Sigmoid colon (tissue), 7 donors: ENCODE results near the gene SYT11. TPM values are rescaled to one million over a fixed set of nuclear protein-coding genes. Genes with fewer than 3 reads are reported as not detected.

ENCODE experiments used
- DNase-seq: peaks from one replicate; pipeline ENCODE4 v3.0.0-alpha.2; 2019
- H3K27ac ChIP-seq, 4 donors: fragments of 200-600 bp; sonication (generic); one replicate each; pipeline ENCODE4 v1.5.1; 2016 to 2019; ENCODE audit warnings: mild to moderate bottlenecking in 1 of 4
- H3K27me3 ChIP-seq, 3 donors: fragments of 200-600 bp; sonication (generic); one replicate each; pipeline ENCODE4 v1.5.1; 2019; ENCODE audit warnings: mild to moderate bottlenecking in 1 of 3
- H3K36me3 ChIP-seq, 4 donors: fragments of 200-600 bp; sonication (generic); one replicate each; pipeline ENCODE4 v1.5.1; 2016 to 2019
- H3K4me1 ChIP-seq, 4 donors: fragments of 200-600 bp; sonication (generic); one replicate each; pipeline ENCODE4 v1.5.1; 2017 to 2019
- H3K4me3 ChIP-seq, 4 donors: fragments of 200-600 bp; sonication (generic); one replicate each; pipeline ENCODE4 v1.5.1; 2017 to 2019; ENCODE audit warnings: mild to moderate bottlenecking in 2 of 4, moderate library complexity in 1 of 4
- H3K9me3 ChIP-seq, 4 donors: fragments of 200-600 bp in 3 of 4; sonication (generic) in 3 of 4; one replicate each; pipeline versions ENCODE4 v1.5.1 to v1.6.1; 2013 to 2019
- CTCF ChIP-seq, 4 experiments: fragments of 450-650 bp in 3 of 4; fragments of 200-600 bp in 1 of 4; IDR thresholded peaks; one replicate each; pipeline ENCODE4 v1.5.1; 2016 to 2019; ENCODE audit warnings: antibody characterized with exemption in 4 of 4, mild to moderate bottlenecking in 3 of 4, moderate library complexity in 2 of 4
- EP300 ChIP-seq, 4 donors: sonication (generic); formaldehyde crosslinking; IDR thresholded peaks; one replicate each; pipeline ENCODE4 v1.6.1; 2017; ENCODE audit warnings: antibody characterized with exemption in 4 of 4
- POLR2A ChIP-seq, 2 donors: fragments of 450-650 bp; IDR thresholded peaks; one replicate each; pipeline ENCODE4 v1.6.1; 2016; ENCODE audit warnings: antibody characterized with exemption in 2 of 2, mild to moderate bottlenecking in 2 of 2, moderate library complexity in 2 of 2
- POLR2AphosphoS5 ChIP-seq, 4 donors: sonication (generic); formaldehyde crosslinking; IDR thresholded peaks; one replicate each; pipeline ENCODE4 v1.6.1; 2017; ENCODE audit warnings: antibody characterized with exemption in 4 of 4
- WGBS, 2 donors: extraction: QIAGEN DNeasy Blood & Tissue Kit; methylation state at CpG; one replicate each; pipeline ENCODE4 v1.1.7; 2013; 5-methylcytosine and 5-hydroxymethylcytosine counted together
- intact Hi-C: fragments of 100-400 bp; cut with DNase I; formaldehyde crosslinking; loops from one replicate; pipeline ENCODE4 v1.15.1; 2023
- polyA plus RNA-seq, 3 donors: library from polyadenylated mRNA; stranded (reverse); fragments of 200-250 nt; gene quantifications; one replicate each; pipeline ENCODE4 v1.2.3, GENCODE V29; 2013
- total RNA-seq, 4 donors: library from RNA; depleted of rRNA; stranded (reverse); fragments of >200 nt; gene quantifications; one replicate each; pipeline ENCODE4 v1.1.0, GENCODE V29; 2016
- donor health status: healthy with polysubstance abuse.
- donor health status: Bipolar disorder and iron deficiency.
- donor health status: healthy.

The SYT11 gene
- total RNA-seq (10 to 100 TPM; 14.0 to 29.1 (median 21.3) TPM), polyA plus RNA-seq (1 to 10 TPM in 2 of 3 donors, under 1 TPM in 1; under 0.01 to 8.4 (median 1.2) TPM)

GRCh38 chr1:155859234-155859829 lies at the start of gene SYT11:
SYT11 (plus strand) TSS chr1:155859567; CDS start chr1:155859762, 195 bp downstream.
- Histone ChIP-seq H3K9me3 (no peaks in the 10 kb centered on the region), H3K36me3 (peaks cover 0 to 6% (median 3%) of the 10 kb centered on the region in 4 donors), H3K27me3 (no peaks in the 10 kb centered on the region), H3K4me1 (peaks cover 0 to 34% (median 28%) of the 10 kb centered on the region in 4 donors), H3K27ac (peak within 1 kb of the TSS; percentile 86 to 95 (median 88)), H3K4me3 (peak within 1 kb of the TSS; percentile 37 to 52 (median 48))
- DNase-seq: peak; percentile 97
- TF ChIP-seq EP300 (IDR thresholded peaks at IDR 0.05): no peak
- TF ChIP-seq POLR2AphosphoS5 (IDR thresholded peaks at IDR 0.05): peak in 3 of 4 donors; percentile 16 to 70 (median 49)
- intact Hi-C loops: loop anchor here (5.0 to 10.0 kb wide), 2 partner anchors 165 to 592 kb away; no protein-coding TSS in a partner anchor
- 1% methylated on average over 33 of the region's 33 CpGs for WGBS, 2 donors

GRCh38 chr1:155812878-155813277 lies 46.5 kb upstream of the SYT11 start:
- Histone ChIP-seq H3K4me1 (no peaks in the 10 kb centered on the region), H3K27ac (no peak overlapping the region), H3K4me3 (no peak overlapping the region), H3K27me3 (no peaks in the 10 kb centered on the region), H3K36me3 (peaks cover 5 to 71% (median 27%) of the 10 kb centered on the region in 4 donors), H3K9me3 (no peaks in the 10 kb centered on the region)
- no peak for DNase-seq
- TF ChIP-seq CTCF (IDR thresholded peaks at IDR 0.05) (no peak), POLR2A (IDR thresholded peaks at IDR 0.05) (no peak), POLR2AphosphoS5 (IDR thresholded peaks at IDR 0.05) (no peak), EP300 (IDR thresholded peaks at IDR 0.05) (no peak)
- 91 to 98% methylated on average over 1 of the region's 1 CpG for WGBS, 2 donors
- intact Hi-C loops: no loop called here

GRCh38 chr1:155813672-155814071 lies 45.7 kb upstream of the SYT11 start:
- Histone ChIP-seq H3K4me1 (no peaks in the 10 kb centered on the region), H3K9me3 (no peaks in the 10 kb centered on the region), H3K27me3 (no peaks in the 10 kb centered on the region), H3K27ac (no peak overlapping the region), H3K36me3 (peaks cover 12 to 78% (median 31%) of the 10 kb centered on the region in 4 donors), H3K4me3 (no peak overlapping the region)
- DNase-seq: no peak
- intact Hi-C loops: no loop called here
- TF ChIP-seq POLR2A (IDR thresholded peaks at IDR 0.05): no peak
- TF ChIP-seq EP300 (IDR thresholded peaks at IDR 0.05): no peak
- no peak for TF ChIP-seq CTCF (IDR thresholded peaks at IDR 0.05)
- no peak for TF ChIP-seq POLR2AphosphoS5 (IDR thresholded peaks at IDR 0.05)
- WGBS, 2 donors: 95 to 96% methylated on average over 3 of the region's 3 CpGs

- H3K27me3 ChIP-seq: no peaks in the 10 kb centered on the region
- no peaks in the 10 kb centered on the region for H3K4me1 ChIP-seq
- H3K9me3 ChIP-seq: no peaks in the 10 kb centered on the region
- no peak overlapping the region for H3K27ac ChIP-seq
- TF ChIP-seq POLR2A (IDR thresholded peaks at IDR 0.05) (no peak), POLR2AphosphoS5 (IDR thresholded peaks at IDR 0.05) (no peak), EP300 (IDR thresholded peaks at IDR 0.05) (no peak), CTCF (IDR thresholded peaks at IDR 0.05) (no peak)
- WGBS, 2 donors: 86 to 96% methylated on average over 1 of the region's 1 CpG
- intact Hi-C loops: no loop called here
- H3K36me3 ChIP-seq: peaks cover 27 to 94% (median 40%) of the 10 kb centered on the region in 4 donors
- H3K4me3 ChIP-seq: no peak overlapping the region
- no peak for DNase-seq
Measured at GRCh38 chr1:155816351-155816750, 43.0 kb upstream of the SYT11 start.

- intact Hi-C loops: no loop called here
- Histone ChIP-seq H3K4me1 (no peaks in the 10 kb centered on the region), H3K9me3 (no peaks in the 10 kb centered on the region), H3K27ac (no peak overlapping the region), H3K27me3 (no peaks in the 10 kb centered on the region), H3K36me3 (peaks cover 2 to 48% (median 6%) of the 10 kb centered on the region in 4 donors), H3K4me3 (no peak overlapping the region)
- WGBS, 2 donors: 92 to 93% methylated on average over 4 of the region's 4 CpGs
- no peak for TF ChIP-seq POLR2A (IDR thresholded peaks at IDR 0.05)
- TF ChIP-seq POLR2AphosphoS5 (IDR thresholded peaks at IDR 0.05): no peak
- TF ChIP-seq EP300 (IDR thresholded peaks at IDR 0.05): no peak
- no peak for TF ChIP-seq CTCF (IDR thresholded peaks at IDR 0.05)
- no peak for DNase-seq
Measured at GRCh38 chr1:155827450-155827849, 31.9 kb upstream of the SYT11 start.
